ENCODE measurements around the gene ADAMTSL1. TPM values are rescaled to one million over a fixed set of nuclear protein-coding genes. Genes with fewer than 3 reads are reported as not detected.
A peak's percentile ranks its signal among the peaks of the same experiment; 100 is the strongest.

Gene ADAMTSL1
- total RNA-seq, 1 donor from 2014 or later: 12.6 TPM

- Histone ChIP-seq H4K20me1 (ENCODE audit: insufficient read depth, low read length) (no peaks in the 10 kb centered on the region), H3K36me3 (ENCODE audit: insufficient read depth, low read length) (peaks cover 31% of the 10 kb centered on the region), H3K9ac (ENCODE audit: low read length) (no peak overlapping the region), H3K9me3 (ENCODE audit: insufficient read depth, low read depth, low read length) (no peaks in the 10 kb centered on the region), H3K27me3 (ENCODE audit: insufficient read depth, low read length) (no peaks in the 10 kb centered on the region), H3K79me2 (ENCODE audit: insufficient read depth, low read length) (no peaks in the 10 kb centered on the region), H3K4me1 (ENCODE audit: insufficient read depth, low read length) (no peaks in the 10 kb centered on the region), H3K27ac (ENCODE audit: low read depth, low read length) (no peak overlapping the region), H3K4me3 (ENCODE audit: insufficient read depth, low read depth, low read length) (no peak overlapping the region), H3K4me2 (ENCODE audit: low read length) (no peak overlapping the region), H2AFZ (ENCODE audit: low read depth, low read length) (no peak overlapping the region)
- TF ChIP-seq CTCF (IDR thresholded peaks at IDR 0.05; ENCODE audit: insufficient read depth, low read depth, low read length) (no peak), EZH2 (IDR thresholded peaks at IDR 0.05; ENCODE audit: insufficient read depth, low read length) (no peak)
- Mint-ChIP-seq H3K36me3 (ENCODE audit: low read depth, unreplicated experiment) (no peaks in the 10 kb centered on the region), H3K9me3 (ENCODE audit: unreplicated experiment) (peaks cover 2% of the 10 kb centered on the region), H3K27ac (ENCODE audit: unreplicated experiment) (no peak overlapping the region), H3K27me3 (ENCODE audit: low read depth, unreplicated experiment) (no peaks in the 10 kb centered on the region), H3K4me3 (ENCODE audit: unreplicated experiment) (no peak overlapping the region), H3K4me1 (ENCODE audit: low read depth, unreplicated experiment) (peaks cover 6% of the 10 kb centered on the region)
- FAIRE-seq (no peak), DNase-seq (ENCODE audit: low read depth) (no peak)
Measured at GRCh38 chr9:18793122-18793521, 319.2 kb downstream of the ADAMTSL1 start.

GRCh38 chr9:18795947-18796671, 322.2 kb downstream of the ADAMTSL1 start:
- no peaks in the 10 kb centered on the region for H3K9me3 ChIP-seq (ENCODE audit: insufficient read depth, low read depth, low read length)

More at GRCh38 chr9:18795947-18796671, 322.2 kb downstream of the ADAMTSL1 start:
- H3K36me3 Mint-ChIP-seq (ENCODE audit: low read depth, unreplicated experiment): no peaks in the 10 kb centered on the region
- no peaks in the 10 kb centered on the region for H3K79me2 ChIP-seq (ENCODE audit: insufficient read depth, low read length)
- DNase-seq (ENCODE audit: low read depth) (peak; percentile 98), FAIRE-seq (peak; percentile 32)
- no peak overlapping the region for H2AFZ ChIP-seq (ENCODE audit: low read depth, low read length)
- peak overlapping the region; percentile 87 for H3K27ac Mint-ChIP-seq (ENCODE audit: unreplicated experiment)
- no peak overlapping the region for H3K9ac ChIP-seq (ENCODE audit: low read length)
- H3K36me3 ChIP-seq (ENCODE audit: insufficient read depth, low read length): peaks cover 32% of the 10 kb centered on the region
- no peaks in the 10 kb centered on the region for H3K27me3 ChIP-seq (ENCODE audit: insufficient read depth, low read length)
- H3K27me3 Mint-ChIP-seq (ENCODE audit: low read depth, unreplicated experiment): no peaks in the 10 kb centered on the region
- H3K4me1 Mint-ChIP-seq (ENCODE audit: low read depth, unreplicated experiment): peaks cover 13% of the 10 kb centered on the region
- H3K9me3 Mint-ChIP-seq (ENCODE audit: unreplicated experiment): peaks cover 2% of the 10 kb centered on the region
- H4K20me1 ChIP-seq (ENCODE audit: insufficient read depth, low read length): no peaks in the 10 kb centered on the region
- no peak overlapping the region for H3K27ac ChIP-seq (ENCODE audit: low read depth, low read length)
- no peak for TF ChIP-seq CTCF (IDR thresholded peaks at IDR 0.05; ENCODE audit: insufficient read depth, low read depth, low read length)
- no peak overlapping the region for H3K4me3 ChIP-seq (ENCODE audit: insufficient read depth, low read depth, low read length)
- H3K4me2 ChIP-seq (ENCODE audit: low read length): no peak overlapping the region
- no peaks in the 10 kb centered on the region for H3K4me1 ChIP-seq (ENCODE audit: insufficient read depth, low read length)
- H3K4me3 Mint-ChIP-seq (ENCODE audit: unreplicated experiment): no peak overlapping the region

Data from astrocyte (in vitro differentiated cells and primary cell).